ENCODE measurements around the gene MYO5B. TPM values are rescaled to one million over a fixed set of nuclear protein-coding genes. Genes with fewer than 3 reads are reported as not detected.

The MYO5B gene
- total RNA-seq, 1 donor from 2014 or later: 114 TPM

DNA sequence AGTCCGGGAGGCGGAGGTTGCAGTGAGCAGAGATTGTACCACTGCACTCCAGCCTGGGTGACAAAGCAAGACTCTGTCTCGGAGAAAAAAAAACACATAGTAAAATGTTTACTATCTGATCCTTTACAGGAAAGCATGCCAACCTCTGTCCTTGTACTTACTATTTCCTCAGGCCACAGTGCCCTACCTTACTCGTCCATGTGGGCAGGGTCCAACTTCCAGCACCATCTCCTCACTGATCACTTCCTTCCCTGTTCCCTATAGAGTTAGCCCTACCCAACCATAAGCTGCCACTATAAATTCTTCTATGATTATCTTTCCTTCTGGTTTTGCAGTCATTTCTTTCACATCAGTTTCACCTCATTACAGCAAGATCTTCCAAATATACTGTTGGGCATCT is 136.2 kb downstream of the MYO5B start:
- Histone ChIP-seq H3K4me3 (ENCODE audit: low read depth, low read length) (no peak overlapping the region), H3K27me3 (ENCODE audit: control insufficient read depth, insufficient read depth, low read length) (no peaks in the 10 kb centered on the region), H3K36me3 (ENCODE audit: control insufficient read depth, insufficient read depth, low read length) (no peaks in the 10 kb centered on the region)
- DNase-seq (ENCODE audit: low read depth): no peak
- TF ChIP-seq, protein P1, sequence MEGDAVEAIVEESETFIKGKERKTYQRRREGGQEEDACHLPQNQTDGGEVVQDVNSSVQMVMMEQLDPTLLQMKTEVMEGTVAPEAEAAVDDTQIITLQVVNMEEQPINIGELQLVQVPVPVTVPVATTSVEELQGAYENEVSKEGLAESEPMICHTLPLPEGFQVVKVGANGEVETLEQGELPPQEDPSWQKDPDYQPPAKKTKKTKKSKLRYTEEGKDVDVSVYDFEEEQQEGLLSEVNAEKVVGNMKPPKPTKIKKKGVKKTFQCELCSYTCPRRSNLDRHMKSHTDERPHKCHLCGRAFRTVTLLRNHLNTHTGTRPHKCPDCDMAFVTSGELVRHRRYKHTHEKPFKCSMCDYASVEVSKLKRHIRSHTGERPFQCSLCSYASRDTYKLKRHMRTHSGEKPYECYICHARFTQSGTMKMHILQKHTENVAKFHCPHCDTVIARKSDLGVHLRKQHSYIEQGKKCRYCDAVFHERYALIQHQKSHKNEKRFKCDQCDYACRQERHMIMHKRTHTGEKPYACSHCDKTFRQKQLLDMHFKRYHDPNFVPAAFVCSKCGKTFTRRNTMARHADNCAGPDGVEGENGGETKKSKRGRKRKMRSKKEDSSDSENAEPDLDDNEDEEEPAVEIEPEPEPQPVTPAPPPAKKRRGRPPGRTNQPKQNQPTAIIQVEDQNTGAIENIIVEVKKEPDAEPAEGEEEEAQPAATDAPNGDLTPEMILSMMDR (IDR thresholded peaks at IDR 0.05; ENCODE audit: insufficient read depth, low read length, poor library complexity, severe bottlenecking): no peak

GRCh38 chr18:50057009-50057408 is 137.9 kb downstream of the MYO5B start:
- Histone ChIP-seq H3K36me3 (ENCODE audit: control insufficient read depth, insufficient read depth, low read length) (no peaks in the 10 kb centered on the region), H3K27me3 (ENCODE audit: control insufficient read depth, insufficient read depth, low read length) (no peaks in the 10 kb centered on the region), H3K4me3 (ENCODE audit: low read depth, low read length) (no peak overlapping the region)
- TF ChIP-seq, protein P1 (IDR thresholded peaks at IDR 0.05; ENCODE audit: insufficient read depth, low read length, poor library complexity, severe bottlenecking): no peak
- no peak for DNase-seq (ENCODE audit: low read depth)

DNA sequence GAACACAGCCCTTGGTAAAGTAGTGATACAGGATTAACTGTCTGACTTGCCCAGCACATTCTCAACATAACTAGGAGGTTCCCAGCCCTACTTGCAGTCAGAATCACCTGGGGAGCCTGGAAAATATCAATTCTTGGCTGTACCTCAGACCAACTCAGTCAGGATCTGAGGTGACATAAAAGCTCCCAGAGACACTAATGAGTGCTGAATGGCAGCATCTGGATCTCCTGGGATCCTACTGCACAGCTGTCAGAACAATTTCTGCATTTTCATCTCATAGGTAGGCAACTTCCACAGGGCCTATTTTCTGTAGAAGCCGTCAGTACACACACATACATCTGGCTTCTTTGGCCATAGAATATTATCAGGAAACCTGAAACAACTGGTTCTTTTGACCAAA is 138.8 kb downstream of the MYO5B start:
- no peaks in the 10 kb centered on the region for H3K27me3 ChIP-seq (ENCODE audit: control insufficient read depth, insufficient read depth, low read length)
- H3K36me3 ChIP-seq (ENCODE audit: control insufficient read depth, insufficient read depth, low read length): no peaks in the 10 kb centered on the region
- no peak for DNase-seq (ENCODE audit: low read depth)

DNA sequence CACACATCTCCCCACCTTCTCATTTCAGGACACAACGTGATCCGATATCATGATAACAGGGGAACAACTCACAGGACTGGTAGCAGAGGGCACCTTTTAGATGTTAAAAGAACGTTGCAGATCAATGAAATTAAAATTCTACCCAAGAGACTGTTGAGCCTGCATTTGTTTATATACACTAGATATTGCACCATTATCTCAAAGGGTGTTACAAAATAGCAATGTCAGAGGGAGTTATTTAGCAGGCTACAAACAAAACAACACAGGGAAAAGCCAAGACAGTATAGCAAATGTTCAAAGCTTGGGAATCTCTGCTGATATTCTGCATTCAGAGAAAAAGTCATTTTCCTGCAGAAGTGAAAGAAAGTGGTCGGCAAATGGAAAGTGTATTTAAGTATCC is 139.5 kb downstream of the MYO5B start:
- TF ChIP-seq, protein P1 (IDR thresholded peaks at IDR 0.05; ENCODE audit: insufficient read depth, low read length, poor library complexity, severe bottlenecking): no peak
- DNase-seq (ENCODE audit: low read depth): no peak
- Histone ChIP-seq H3K27me3 (ENCODE audit: control insufficient read depth, insufficient read depth, low read length) (no peaks in the 10 kb centered on the region), H3K36me3 (ENCODE audit: control insufficient read depth, insufficient read depth, low read length) (no peaks in the 10 kb centered on the region), H3K4me3 (ENCODE audit: low read depth, low read length) (no peak overlapping the region)

More for the DNA sequence above, 138.8 kb downstream of the MYO5B start:
- H3K4me3 ChIP-seq (ENCODE audit: low read depth, low read length): no peak overlapping the region
- TF ChIP-seq, protein P1 (IDR thresholded peaks at IDR 0.05; ENCODE audit: insufficient read depth, low read length, poor library complexity, severe bottlenecking): no peak

GRCh38 chr18:50053111-50053510 is 141.8 kb downstream of the MYO5B start:
- TF ChIP-seq, protein P1 (IDR thresholded peaks at IDR 0.05; ENCODE audit: insufficient read depth, low read length, poor library complexity, severe bottlenecking): no peak
- H3K4me3 ChIP-seq (ENCODE audit: low read depth, low read length): no peak overlapping the region
- no peak for DNase-seq (ENCODE audit: low read depth)
- no peaks in the 10 kb centered on the region for H3K27me3 ChIP-seq (ENCODE audit: control insufficient read depth, insufficient read depth, low read length)
- H3K36me3 ChIP-seq (ENCODE audit: control insufficient read depth, insufficient read depth, low read length): no peaks in the 10 kb centered on the region

- Histone ChIP-seq H3K27me3 (ENCODE audit: control insufficient read depth, insufficient read depth, low read length) (no peaks in the 10 kb centered on the region), H3K36me3 (ENCODE audit: control insufficient read depth, insufficient read depth, low read length) (no peaks in the 10 kb centered on the region), H3K4me3 (ENCODE audit: low read depth, low read length) (no peak overlapping the region)
- no peak for DNase-seq (ENCODE audit: low read depth)
- TF ChIP-seq, protein P1 (IDR thresholded peaks at IDR 0.05; ENCODE audit: insufficient read depth, low read length, poor library complexity, severe bottlenecking): peak; percentile 35
Observed at GRCh38 chr18:50051288-50051687, 143.7 kb downstream of the MYO5B start.
